ENCODE results near the gene PARD3. TPM values are rescaled to one million over a fixed set of nuclear protein-coding genes. Genes with fewer than 3 reads are reported as not detected.
"Not testable (repeated sequence)": the region's sequence is repeated elsewhere in the genome, so short reads cannot be mapped to it uniquely, and the experiment has no call there.

Gene PARD3
- total RNA-seq (2014; rRNA removed; shearing (Covaris generic); ENCODE audit: low replicate concordance) = 50.0 and 52.6 TPM in 2 replicates

DNA sequence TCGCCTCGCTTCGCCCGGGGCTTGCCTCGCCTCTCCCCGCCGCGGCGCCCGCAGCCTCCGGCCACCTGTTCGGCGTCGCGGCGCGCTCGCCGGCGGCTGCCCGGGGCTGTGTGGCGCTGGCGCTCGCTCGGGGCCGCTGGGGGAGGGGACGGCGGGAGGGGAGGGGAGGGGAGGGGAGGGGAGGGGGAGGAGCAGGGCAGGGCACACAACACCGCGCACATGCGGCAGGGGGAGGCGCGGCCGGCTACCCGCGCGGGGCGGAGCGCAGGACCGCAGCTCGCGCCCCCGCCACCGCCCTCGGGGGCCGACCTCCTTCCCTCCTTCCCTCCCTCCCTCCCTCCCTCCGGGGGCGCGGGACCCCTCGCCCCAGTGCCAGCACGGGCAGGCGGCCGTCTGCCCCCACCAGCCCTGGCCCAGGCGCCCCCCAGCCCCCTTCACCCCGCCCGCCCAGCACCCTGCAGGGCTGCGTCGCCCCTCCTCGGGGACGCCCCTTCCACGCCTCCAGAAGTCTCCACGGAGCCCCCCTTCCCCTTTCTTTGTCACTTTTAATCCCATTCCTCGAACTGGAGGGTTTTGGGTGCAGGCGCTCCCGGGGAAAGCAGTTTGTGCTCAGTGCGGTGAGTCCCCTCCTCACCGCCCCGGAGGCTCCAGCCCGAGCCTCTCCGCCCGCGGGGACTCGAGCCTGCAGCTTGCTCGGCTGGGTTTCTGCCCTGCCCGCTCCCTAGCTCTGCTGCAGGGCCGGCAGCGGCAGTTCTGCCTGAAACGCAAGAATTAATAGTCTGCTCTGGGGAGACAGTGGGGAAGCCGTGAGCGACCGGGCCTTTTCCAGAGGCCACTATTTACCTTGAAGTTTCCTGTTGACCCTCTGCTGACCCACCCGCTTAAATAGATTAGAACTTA, at the start of gene PARD3:
PARD3 (minus strand) TSS at position 112 of the 900 bp plus-strand sequence. CDS start 301 bp downstream, outside the sequence.
- DNase-seq = peak; percentile 76
- H3K4me3 ChIP-seq = peak within 1 kb of the TSS; percentile 88

DNA sequence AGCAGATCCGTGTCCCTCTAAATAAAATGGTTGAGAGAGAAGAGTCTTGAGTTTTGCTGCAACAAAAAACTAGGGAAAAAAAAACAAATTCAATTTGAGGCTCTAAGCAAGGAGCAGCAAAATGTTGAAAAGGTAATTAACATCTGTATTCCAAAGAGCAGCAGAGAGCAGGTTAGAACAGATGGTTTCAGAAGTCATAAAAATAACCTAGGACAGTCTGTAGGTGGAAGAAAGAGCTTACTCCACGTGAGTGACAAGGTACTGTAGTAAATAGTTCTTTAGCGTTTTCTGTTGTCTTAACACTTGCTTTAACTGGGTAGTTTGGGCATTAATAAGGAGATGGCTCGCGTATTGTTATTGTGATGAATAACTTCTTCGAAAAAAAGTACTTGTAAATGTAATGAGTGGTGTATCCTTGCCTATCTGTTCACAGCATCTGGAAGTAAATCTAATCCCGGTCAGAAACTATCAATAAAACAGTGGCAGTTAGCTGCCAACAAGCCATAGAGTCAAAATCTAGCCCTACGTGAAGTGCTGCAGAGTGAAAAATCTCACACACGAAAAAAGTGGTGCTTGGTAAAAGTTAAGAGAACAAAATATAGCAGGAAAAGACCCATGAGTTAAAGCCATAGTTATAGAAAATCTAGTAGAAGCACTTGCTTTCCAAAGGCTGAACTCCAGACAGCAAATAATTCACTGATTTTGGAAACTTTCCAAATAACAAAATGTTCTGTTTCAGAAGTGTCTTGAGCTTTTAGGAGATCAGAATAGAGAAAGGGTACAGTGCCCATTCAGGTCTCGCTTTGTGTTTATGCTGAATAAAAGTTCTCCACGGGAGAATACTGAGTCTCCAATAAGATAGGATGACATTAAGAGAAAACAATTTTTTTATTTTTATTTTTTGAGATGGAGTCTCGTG, 49.3 kb upstream of the PARD3 start:
- DNase-seq = no peak

More for the DNA sequence above, at the start of gene PARD3:
- H3K27me3 ChIP-seq = peaks cover 2% of the 10 kb centered on the region; the same call in 1 of the 2 replicates
- H3K36me3 ChIP-seq = no peaks in the 10 kb centered on the region; the same call in 1 of the 2 replicates
- no peaks in the 10 kb centered on the region for H3K9me3 ChIP-seq

GRCh38 chr10:34862892-34863291, 47.8 kb upstream of the PARD3 start:
- no peaks in the 10 kb centered on the region for H3K36me3 ChIP-seq
- H3K9me3 ChIP-seq = no peaks in the 10 kb centered on the region
- DNase-seq = no peak
- H3K4me3 ChIP-seq = no peak overlapping the region
- H3K27me3 ChIP-seq = no peaks in the 10 kb centered on the region

More for the DNA sequence above, 49.3 kb upstream of the PARD3 start:
- Histone ChIP-seq H3K36me3 (no peaks in the 10 kb centered on the region), H3K27me3 (no peaks in the 10 kb centered on the region), H3K9me3 (no peaks in the 10 kb centered on the region), H3K4me3 (no peak overlapping the region)

- H3K4me3 ChIP-seq = no peak overlapping the region
- no peaks in the 10 kb centered on the region for H3K36me3 ChIP-seq
- no peaks in the 10 kb centered on the region for H3K27me3 ChIP-seq
- H3K9me3 ChIP-seq = no peaks in the 10 kb centered on the region
- peak; percentile 12 for DNase-seq
These were observed 46.4 kb upstream of the PARD3 start for GRCh38 chr10:34861293-34862021.

DNA sequence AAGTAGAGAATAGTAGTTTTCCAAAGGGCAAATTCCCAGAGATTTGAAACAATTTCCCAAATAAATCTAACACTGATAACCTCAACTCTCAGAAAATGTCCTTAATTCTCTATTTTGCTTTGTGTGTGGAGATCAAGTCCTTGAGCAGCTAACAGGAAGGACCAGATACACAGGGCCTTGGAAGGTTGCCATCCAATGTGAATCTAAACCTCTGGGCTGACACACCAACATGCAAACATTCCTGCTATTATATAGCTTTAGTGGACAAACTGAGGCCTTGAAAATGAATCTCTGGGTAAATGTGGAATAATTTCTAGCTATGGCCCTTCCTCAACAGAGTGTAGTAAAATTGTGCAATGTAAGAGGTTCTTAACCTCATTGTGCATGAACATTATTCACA, 44.1 kb upstream of the PARD3 start:
- Histone ChIP-seq H3K27me3 (no peaks in the 10 kb centered on the region), H3K36me3 (no peaks in the 10 kb centered on the region), H3K4me3 (no peak overlapping the region), H3K9me3 (no peaks in the 10 kb centered on the region)
- DNase-seq = peak; percentile 6

DNA sequence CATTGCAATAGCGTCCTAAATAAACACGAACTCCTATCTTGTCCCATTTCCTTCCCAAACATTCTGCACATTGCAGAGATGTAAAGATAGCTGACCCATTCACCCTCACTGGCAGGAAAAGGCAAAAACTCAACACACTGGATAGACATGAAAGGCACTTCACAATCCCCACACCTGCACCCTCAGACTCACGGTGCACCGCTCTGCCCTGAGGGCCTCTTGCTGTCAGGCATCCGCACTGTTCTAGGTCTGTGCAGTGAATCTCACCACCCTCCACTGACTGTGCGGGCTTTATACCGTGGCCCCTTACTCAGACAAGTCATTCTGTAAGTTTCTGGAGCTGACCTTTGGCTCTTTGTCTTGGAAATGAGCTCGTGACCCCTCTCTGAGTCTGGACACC, 42.9 kb upstream of the PARD3 start:
- Histone ChIP-seq H3K9me3 (no peaks in the 10 kb centered on the region), H3K36me3 (no peaks in the 10 kb centered on the region), H3K4me3 (no peak overlapping the region), H3K27me3 (no peaks in the 10 kb centered on the region)
- no peak for DNase-seq

GRCh38 chr10:34854147-34854601, 39.1 kb upstream of the PARD3 start:
- peak; percentile 62 for DNase-seq
- Histone ChIP-seq H3K4me3 (no peak overlapping the region), H3K36me3 (no peaks in the 10 kb centered on the region), H3K9me3 (no peaks in the 10 kb centered on the region), H3K27me3 (no peaks in the 10 kb centered on the region)

GRCh38 chr10:34853357-34853756, 38.3 kb upstream of the PARD3 start:
- no peak overlapping the region for H3K4me3 ChIP-seq
- H3K9me3 ChIP-seq = no peaks in the 10 kb centered on the region
- no peak for DNase-seq
- no peaks in the 10 kb centered on the region for H3K27me3 ChIP-seq
- H3K36me3 ChIP-seq = no peaks in the 10 kb centered on the region

- no peaks in the 10 kb centered on the region for H3K9me3 ChIP-seq
- DNase-seq = no peak
- no peak overlapping the region for H3K4me3 ChIP-seq
- no peaks in the 10 kb centered on the region for H3K27me3 ChIP-seq
- no peaks in the 10 kb centered on the region for H3K36me3 ChIP-seq
These were observed 35.5 kb upstream of the PARD3 start for GRCh38 chr10:34850558-34850957.

DNA sequence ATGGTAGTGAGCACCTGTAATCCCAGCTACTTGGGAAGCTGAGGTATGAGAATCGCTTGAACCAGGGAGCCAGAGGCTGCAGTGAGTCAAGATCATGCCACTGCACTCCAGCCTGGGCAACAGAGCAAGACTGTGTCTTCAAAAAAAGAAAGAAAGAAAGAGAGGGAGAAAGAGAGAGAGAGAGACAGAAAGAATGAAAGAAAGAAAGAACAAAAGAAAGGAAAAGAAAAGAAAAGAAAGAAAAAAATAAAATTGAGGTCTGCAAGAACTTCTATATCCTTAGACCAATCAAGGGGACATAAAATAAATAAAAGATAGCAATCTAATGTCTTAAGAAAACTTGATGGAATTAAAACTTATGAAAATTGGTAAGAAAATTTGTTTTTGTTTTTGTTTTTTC, 34.9 kb upstream of the PARD3 start:
- H3K27me3 ChIP-seq = no peaks in the 10 kb centered on the region
- no peaks in the 10 kb centered on the region for H3K9me3 ChIP-seq
- DNase-seq = no peak
- no peaks in the 10 kb centered on the region for H3K36me3 ChIP-seq
- no peak overlapping the region for H3K4me3 ChIP-seq

DNA sequence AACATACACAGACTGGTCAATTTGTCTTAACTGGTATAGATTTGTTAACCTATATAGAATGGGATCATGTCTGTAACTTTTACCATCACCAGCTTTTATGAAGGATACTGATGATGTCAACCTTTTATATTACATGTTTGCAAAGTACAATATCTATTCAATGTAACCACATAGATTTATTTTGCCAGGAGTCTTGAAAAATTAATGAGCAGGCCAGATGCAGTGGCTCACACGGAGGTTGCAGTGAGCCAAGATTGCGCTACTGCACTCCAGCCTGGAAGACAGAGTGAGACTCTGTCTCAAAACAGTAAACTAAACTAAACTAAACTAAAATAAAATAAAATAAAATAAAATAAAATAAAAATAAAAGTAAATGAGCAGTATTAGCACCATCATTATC, 30.0 kb upstream of the PARD3 start:
- Histone ChIP-seq H3K4me3 (no peak overlapping the region), H3K9me3 (no peaks in the 10 kb centered on the region), H3K36me3 (no peaks in the 10 kb centered on the region), H3K27me3 (no peaks in the 10 kb centered on the region)
- DNase-seq = no peak

DNA sequence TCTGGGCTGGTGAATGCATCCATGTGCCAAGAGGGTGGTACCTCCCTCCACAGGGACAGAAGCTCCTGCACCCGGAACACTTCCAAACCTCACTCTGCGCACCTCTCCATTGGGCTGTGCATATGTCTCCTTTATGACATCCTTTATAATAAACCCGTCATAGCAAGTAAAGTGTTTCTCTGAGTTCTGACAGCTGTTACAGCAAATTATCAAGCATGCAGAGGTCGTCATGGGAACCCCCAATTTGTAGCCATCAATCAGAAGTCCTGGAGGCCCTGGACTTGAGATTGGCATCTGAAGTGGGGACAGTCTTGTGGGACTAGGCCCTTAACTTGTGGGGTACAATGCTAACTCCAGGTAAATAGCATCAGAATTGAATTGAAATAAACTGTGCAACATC, 29.4 kb upstream of the PARD3 start:
- H3K27me3 ChIP-seq = no peaks in the 10 kb centered on the region
- no peaks in the 10 kb centered on the region for H3K36me3 ChIP-seq
- H3K9me3 ChIP-seq = no peaks in the 10 kb centered on the region
- no peak for DNase-seq
- H3K4me3 ChIP-seq = no peak overlapping the region

DNA sequence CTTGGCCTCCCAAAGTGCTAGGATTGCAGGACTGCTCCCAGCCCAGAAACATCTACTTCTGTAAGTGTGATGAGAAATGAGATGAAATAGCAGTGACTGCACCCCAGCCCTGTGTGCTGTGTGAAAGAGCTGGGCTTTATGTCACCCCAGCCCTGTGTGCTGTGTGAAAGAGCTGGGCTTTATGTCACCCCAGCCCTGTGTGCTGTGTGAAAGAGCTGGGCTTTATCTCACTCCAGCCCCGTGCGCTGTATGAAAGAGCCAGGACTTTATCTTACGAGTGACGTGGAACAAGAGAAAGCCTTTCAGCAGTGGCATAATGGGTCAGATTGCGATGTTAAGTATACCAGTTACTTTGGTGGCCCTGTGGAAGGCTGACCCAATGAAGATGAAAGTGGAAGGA, 28.4 kb upstream of the PARD3 start:
- not testable (repeated sequence) for H3K27me3 ChIP-seq, H3K4me3 ChIP-seq, H3K36me3 ChIP-seq, H3K9me3 ChIP-seq, DNase-seq

DNA sequence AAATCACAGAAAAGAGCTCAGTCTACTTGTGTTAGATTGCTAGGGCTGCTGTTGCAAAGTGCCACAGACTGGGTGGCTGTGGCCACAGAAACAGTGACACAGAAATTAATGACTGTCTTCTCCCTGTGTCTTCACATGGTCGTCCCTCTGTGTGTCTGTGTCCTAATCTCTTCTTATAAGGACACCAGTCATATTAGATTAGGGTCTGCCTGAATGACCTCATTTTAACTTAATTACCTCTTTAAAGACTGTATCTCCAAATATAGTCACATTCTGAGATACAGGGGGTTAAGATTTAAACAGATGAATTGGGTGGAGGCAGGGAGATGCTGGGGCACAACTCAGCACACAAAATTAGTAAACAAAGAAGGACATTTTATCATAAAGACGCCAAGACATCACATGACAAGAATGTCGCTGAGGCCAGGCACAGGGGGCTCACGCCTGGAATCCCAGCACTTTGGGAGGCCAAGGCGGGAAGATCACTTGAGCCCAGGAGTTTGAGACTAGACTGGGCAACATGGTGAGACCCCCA, 23.3 kb upstream of the PARD3 start:
- Histone ChIP-seq H3K36me3 (no peaks in the 10 kb centered on the region), H3K9me3 (no peaks in the 10 kb centered on the region), H3K4me3 (no peak overlapping the region), H3K27me3 (no peaks in the 10 kb centered on the region)
- no peak for DNase-seq

DNA sequence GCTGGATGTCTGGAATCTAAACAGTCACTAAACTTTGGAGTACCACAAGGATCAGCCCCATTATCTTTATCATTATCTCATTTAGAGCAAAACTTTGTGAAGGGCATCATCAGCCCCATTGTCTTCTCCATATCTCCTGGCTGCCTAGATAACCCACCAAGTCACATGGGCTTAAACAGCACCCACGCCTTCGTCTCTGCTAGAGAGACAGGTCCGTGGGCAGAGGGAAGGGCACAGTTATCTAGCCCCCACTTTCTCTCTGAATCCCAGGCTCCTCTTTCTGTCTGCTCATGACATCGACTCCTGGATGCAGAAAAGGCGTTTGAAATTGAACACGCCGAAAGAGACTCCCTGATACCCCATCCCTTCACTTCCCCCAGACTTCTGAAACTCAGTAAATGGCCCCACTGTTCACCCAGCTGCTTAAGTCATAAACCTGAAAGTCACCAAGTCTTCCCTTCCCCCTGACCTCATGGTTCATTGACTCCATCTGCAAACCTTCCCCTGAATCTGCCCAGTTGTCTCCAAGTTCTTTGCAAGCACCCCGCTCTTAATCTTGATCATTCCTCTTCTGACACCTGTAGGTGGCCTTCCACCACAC, 20.9 kb upstream of the PARD3 start:
- Histone ChIP-seq H3K27me3 (no peaks in the 10 kb centered on the region), H3K36me3 (no peaks in the 10 kb centered on the region), H3K9me3 (no peaks in the 10 kb centered on the region), H3K4me3 (no peak overlapping the region)
- no peak for DNase-seq

DNA sequence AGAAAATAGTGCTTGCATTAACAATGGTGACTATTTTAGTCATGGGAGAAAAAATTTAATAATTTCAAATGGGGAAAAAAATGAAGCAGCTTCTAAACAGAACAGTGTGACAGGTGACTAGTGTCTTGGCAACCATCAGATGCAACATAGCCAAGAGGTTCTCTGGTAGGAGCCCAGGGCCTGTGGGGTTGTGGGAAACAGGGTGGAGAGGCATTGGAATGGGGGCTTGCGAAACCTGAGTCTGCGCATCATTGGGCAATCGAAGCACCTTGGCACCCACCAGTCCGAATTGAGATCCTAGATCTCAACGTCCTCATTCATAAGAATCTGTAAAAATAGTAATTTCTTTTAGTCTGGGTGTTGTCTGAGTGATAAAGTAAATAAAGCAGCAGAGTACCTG, 19.2 kb upstream of the PARD3 start:
- Histone ChIP-seq H3K36me3 (no peaks in the 10 kb centered on the region), H3K27me3 (no peaks in the 10 kb centered on the region), H3K4me3 (no peak overlapping the region), H3K9me3 (no peaks in the 10 kb centered on the region)
- DNase-seq = no peak

Measured in MG63 (cell line).